Activated naive CD4-positive, alpha-beta T cell treated with anti-CD3 and anti-CD28 coated beads, Interleukin-2, amount 10 ng/mL, durations not matched to agents 5 hours and 36 hours (primary cell): ENCODE data around the gene CHCHD1. TPM values are rescaled to one million over a fixed set of nuclear protein-coding genes. Genes with fewer than 3 reads are reported as not detected.

Experiments
- total RNA-seq, 2 experiments: library from RNA; stranded (reverse); gene quantifications; one replicate each; pipeline ENCODE4 v1.2.3, GENCODE V29; 2021

Gene CHCHD1
- total RNA-seq, result 10 to 100 TPM; 26.4 to 27.6 TPM

DNA sequence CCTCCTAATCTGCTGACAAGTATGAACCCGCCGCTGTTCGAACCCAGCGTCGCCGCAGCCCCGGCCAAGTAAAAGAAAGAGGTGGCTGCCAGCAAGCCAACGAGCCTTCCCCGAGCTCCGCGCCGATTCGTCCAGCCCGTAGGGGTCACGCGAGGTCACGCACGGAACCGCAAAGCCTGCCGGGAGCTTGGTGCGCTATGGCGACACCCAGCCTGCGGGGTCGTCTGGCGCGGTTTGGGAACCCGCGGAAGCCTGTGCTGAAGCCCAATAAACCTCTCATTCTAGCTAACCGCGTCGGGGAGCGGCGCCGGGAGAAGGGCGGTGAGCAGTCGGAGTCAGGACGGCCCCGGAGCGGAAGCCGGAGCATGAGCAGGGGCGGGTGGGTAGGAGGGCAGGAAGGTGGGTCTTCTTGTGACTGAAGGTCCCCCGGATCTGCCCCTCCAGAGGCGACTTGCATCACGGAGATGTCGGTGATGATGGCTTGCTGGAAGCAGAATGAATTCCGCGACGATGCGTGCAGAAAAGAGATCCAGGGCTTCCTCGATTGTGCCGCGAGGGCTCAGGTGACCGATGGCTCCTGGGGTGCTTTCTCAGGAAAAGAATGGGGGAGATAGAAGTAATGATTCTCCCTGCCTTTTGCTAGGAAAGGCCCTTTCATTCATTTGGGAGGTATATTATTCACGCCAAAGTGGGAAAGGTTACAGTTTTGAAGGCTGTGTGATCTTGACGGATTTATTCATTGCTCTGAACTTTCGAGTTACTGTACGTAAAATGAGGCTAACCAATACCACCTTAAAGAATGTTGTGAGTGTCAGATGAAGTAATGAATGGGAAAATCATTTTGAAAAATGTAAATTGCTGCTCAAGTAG is at the start of gene CHCHD1:
CHCHD1 (plus strand) TSS at position 170 of the 870 bp plus-strand sequence; CDS start at position 198, 28 bp downstream.

DNA sequence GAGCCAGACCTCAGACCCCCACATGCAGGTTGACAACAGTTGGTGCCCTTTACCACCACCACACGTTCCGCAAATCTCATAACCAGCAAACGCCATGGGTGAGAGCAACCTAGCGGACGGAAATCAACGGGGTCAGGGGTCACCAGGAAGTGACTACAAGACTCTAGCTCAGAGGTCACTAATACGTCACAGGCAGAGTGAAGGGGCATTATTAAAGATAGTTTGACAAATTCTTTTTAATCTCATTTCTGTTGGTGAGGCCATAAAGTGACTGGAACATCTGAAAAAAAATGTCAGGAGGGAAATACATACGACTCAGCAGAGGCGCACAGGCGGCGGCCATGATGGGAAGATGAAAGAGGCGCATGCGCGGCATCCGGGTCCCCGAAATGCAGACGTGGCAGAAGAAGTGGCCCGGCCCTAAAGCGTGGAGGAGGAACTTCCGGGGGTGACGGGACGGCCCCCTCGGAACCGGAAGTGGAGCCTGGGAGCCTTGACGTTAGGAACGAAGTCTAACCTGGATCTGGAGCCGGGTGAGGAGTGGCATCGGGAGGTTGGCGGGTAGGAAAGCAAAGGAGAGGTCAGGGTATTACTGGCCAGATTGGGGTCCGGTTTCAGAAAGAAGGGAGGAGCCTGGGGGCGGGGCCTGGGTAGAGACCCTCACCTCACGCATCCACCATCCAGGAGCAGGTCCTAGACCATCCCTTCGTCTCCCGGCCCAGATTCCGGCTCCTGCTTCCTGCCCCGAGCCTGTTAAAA is 37.8 kb upstream of the CHCHD1 start, which contains the start of gene SEC24C:
SEC24C (plus strand) TSS at position 468 of the 759 bp plus-strand sequence. CDS start 2,461 bp downstream, outside the sequence.

DNA sequence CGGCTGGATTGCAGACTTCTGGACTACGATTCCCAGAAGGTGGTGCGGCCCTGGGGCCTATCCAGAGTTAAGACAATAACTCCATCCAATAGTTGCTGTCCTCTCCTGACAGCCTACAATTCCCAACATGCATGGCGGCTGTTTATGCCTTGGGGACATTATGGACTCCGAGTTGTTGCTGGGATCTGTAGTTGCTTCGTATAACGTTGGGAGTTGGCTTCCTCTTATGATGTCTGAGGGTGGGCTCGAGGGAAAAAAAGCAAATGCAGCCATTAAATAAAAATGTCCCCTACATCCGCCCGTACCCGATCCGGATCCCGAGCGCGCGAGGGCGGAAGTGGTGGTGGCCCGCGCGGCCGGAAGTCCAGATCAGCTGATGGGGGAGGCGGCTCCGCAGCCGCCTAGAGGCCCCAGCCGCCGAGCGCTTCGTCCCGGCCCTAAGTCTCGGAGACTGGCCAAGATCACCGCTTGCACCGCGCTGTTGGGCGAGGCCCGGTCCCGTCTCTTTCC is 3.4 kb downstream of the CHCHD1 start, which contains the start of gene ZSWIM8:
ZSWIM8 (plus strand) TSS at position 396 of the 510 bp plus-strand sequence. CDS start 273 bp downstream, outside the sequence.

Other genes with a start within 250 kb of the CHCHD1 start
- gene USP54, start 190.7 kb upstream of the CHCHD1 start, total RNA-seq, result 1 to 10 TPM; 1.9 to 3.3 TPM
- not detected for gene MYOZ1, start 140.6 kb upstream of the CHCHD1 start, total RNA-seq
- gene SYNPO2L, start 126.0 kb upstream of the CHCHD1 start, total RNA-seq, result not detected
- gene AGAP5, start 83.9 kb upstream of the CHCHD1 start, total RNA-seq, result 10 to 100 TPM in 1 of 2 experiments, 1 to 10 TPM in 1; 9.0 to 10.9 TPM
- gene SEC24C, start 37.7 kb upstream of the CHCHD1 start, total RNA-seq, result 10 to 100 TPM; 91.5 to 92.3 TPM
- 10 to 100 TPM; 71.5 to 75.0 TPM for gene ZSWIM8, start 3.6 kb downstream of the CHCHD1 start, total RNA-seq
- gene NDST2, start 29.6 kb downstream of the CHCHD1 start, total RNA-seq, result 10 to 100 TPM; 65.1 to 68.7 TPM
- gene CAMK2G, start 92.5 kb downstream of the CHCHD1 start, total RNA-seq, result 10 to 100 TPM; 46.8 to 47.8 TPM
- gene PLAU, start 129.1 kb downstream of the CHCHD1 start, total RNA-seq, result 1 to 10 TPM in 1 of 2 experiments, under 1 TPM in 1; 0.48 to 1.0 TPM
- 10 to 100 TPM; 47.9 to 52.2 TPM for gene VCL, start 216.1 kb downstream of the CHCHD1 start, total RNA-seq